Occipital lobe (tissue), 2 donors: Measurements from ENCODE around the gene KRTCAP2. TPM values are rescaled to one million over a fixed set of nuclear protein-coding genes. Genes with fewer than 3 reads are reported as not detected.

Experiments used
- DNase-seq: peaks from one replicate; lab custom pipeline; 2025; lab: John Stamatoyannopoulos, UW
- total RNA-seq: library from RNA; depleted of rRNA; stranded (reverse); fragments of >200 nt; gene quantifications from one replicate; pipeline ENCODE4 v1.2.3, GENCODE V29; 2014

The KRTCAP2 gene
- total RNA-seq, 1 donor from 2014 or later, result 59.0 TPM

DNA sequence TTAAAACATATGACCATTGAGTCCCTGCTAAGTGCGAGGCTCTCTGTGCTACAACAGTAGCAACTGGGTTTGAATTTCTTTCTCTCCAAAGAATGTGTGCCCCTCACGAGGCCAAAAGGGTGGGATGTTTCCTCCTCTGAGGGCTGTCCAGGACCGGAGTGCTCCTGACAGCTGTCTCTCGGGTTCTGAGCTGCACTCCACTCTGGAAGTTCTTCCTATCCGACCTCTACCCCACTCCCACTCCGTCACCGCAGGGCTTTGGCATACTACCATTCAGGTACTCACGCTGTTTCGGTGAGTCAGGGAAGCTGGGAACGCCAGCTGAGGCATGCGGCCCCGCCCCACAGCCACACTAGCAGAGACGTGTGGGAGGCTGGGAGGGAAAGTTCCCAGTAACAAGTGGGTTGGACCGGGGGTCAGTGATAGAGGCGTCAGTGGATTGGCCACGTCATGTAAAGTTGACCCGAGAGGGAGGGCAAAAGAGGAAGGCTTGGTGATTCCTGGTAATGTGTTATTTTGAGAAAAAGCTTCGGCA, 38.2 kb downstream of the KRTCAP2 start:
- peak; percentile 62 for DNase-seq

DNA sequence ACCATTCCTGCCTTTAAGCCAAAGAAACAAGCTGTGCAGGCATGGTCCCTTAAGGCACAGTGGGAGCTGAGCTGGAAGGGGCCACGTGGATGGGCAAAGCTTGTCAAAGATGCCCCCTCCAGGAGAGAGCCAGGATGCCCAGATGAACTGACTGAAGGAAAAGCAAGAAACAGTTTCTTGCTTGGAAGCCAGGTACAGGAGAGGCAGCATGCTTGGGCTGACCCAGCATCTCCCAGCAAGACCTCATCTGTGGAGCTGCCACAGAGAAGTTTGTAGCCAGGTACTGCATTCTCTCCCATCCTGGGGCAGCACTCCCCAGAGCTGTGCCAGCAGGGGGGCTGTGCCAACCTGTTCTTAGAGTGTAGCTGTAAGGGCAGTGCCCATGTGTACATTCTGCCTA, 38.8 kb downstream of the KRTCAP2 start:
- DNase-seq, result no peak

DNA sequence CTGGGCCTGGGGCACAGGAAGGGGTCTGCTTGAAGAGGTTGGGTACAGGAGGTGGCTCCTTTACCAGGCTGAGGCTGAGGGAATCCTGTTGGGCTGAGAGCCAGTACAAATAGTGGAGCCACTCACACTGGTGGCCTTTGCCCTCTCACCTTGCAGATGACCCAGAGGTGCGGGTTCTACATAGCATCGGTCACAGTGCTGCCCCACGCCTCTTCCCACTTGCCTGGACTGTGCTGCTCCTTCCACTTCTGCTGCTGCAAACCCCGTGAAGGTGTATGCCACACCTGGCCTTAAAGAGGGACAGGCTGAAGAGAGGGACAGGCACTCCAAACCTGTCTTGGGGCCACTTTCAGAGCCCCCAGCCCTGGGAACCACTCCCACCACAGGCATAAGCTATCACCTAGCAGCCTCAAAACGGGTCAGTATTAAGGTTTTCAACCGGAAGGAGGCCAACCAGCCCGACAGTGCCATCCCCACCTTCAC, 39.3 kb downstream of the KRTCAP2 start:
- no peak for DNase-seq

DNA sequence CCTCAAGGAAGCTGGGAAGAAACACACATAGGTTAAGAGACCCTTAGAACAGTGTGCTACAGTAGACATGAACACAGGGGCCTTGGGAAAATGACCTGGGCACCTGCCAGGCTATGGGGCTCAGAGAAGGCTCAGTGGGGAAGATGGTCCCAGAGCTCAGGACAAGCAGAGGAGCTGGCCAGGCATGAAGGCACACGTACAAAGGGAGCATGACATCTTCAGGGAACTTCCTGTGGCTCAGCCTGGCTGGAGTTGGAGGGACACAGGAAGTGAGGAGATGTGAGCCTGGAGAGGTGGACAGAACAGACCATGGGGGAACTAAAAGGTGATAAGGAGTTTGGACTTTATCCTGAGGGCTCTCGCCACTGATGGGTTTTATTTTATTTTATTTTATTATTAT, 41.2 kb downstream of the KRTCAP2 start:
- no peak for DNase-seq

DNA sequence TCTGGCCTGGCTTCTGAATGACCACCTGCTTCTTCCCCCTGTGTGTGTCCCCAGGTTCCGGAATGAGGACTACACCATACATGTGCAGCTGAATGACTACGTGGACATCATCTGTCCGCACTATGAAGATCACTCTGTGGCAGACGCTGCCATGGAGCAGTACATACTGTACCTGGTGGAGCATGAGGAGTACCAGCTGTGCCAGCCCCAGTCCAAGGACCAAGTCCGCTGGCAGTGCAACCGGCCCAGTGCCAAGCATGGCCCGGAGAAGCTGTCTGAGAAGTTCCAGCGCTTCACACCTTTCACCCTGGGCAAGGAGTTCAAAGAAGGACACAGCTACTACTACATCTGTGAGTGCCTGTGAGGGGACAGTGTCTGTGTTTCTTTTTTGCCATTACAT, 41.8 kb downstream of the KRTCAP2 start:
- DNase-seq, result no peak

DNA sequence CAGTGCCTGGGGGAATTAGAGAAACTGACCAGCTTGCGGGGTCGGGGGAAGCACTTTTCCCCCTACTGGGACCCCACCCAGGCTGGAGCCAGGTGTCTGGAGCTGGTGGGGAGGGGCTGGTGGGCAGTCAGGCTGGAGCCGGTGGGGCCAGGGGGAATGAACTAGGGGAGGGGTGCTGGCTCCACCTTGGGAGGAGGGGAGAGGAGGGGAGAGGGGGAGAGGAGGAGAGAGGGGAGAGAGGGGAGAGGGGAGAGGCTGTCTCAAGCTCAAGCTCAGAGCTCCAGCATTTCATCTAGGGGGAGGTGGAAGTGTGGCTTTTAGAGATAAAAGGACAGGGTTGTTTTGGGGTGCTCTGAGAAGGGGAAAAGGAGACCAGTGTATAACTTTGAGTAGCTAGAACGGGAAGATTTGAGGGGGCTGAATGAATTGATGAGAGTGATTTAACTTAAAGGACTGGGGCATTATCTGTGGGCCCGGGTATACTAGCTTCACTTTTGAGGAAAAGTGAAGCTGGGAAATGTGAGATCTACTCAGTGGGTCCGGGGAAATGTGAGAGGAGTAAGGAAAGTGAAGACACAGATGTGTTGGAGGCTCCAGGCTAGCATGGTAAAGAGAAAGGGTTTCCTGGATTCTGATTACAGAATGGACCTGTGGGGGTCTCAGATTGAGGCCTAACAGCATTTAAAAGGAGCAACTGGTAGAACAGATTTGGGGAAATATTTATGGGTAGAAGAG, 42.7 kb downstream of the KRTCAP2 start:
- DNase-seq, result no peak

DNA sequence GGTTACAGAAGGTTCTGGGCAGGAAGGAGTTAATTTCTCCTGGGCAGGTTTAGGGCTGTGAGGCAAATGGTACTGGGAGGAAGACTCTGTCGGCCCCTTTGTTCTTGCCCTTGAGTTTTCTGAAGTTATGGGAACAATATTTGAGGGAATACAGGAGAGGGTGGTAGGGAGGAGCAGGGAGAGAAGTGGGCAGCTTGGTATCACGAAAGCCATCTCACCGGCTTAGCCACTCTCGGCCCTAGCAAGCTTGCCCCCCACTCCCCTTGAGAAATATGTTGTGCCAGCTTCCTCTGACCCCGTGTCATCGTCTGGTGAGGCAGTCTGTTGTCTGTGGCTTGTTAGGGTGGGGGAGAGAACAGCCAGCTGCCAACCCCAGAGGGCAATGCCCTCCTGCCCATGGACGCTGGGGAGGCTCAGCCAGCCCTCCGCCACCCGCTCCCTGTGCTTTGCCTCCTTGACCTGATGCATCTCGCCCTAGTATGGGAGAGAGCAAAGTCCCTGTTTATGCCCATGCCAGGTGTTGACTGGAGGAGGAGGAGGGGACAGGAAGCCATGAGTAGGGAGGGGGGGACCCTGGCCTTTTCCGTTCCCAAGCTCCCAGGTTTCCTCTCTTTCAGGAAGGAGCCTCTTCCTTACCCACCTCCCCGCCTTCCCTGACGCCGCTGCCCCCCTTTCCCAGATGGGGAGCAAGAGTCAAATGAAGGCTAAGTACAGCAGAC, 44.2 kb downstream of the KRTCAP2 start:
- peak; percentile 20 for DNase-seq

DNA sequence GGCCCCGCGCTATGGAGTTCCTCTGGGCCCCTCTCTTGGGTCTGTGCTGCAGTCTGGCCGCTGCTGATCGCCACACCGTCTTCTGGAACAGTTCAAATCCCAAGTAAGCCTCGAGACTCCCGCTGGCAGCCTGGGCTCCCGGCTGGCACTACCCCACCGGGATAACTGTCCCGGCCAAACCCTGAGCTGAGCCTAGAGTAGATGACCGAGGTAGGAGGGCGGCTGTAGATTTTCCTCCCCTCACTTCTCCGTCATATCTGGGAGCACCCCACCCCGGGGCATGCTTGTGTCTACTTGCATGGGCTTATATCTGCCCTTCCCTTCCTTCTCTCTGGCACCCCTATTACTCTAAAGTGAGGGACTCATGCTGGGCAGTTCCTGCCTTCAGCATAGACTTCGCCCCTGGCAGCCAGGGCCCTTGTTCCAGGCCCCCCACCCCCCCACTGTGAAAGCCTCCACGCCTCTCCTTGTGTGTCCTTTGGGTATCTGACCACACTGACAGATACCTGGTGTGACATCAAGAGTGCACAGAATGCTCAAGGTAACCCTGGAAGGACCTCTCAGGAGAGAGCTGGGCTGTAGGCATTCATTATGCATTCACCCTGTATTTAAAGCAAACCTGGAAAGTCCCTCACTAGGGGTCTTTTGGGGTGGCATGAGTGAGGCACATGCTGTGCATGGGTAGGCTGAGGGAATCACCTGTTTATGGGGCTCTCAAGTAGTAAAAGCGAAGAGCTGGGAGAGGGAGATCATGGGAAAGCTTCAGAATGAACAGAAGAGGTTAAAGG, 44.9 kb downstream of the KRTCAP2 start:
- DNase-seq, result no peak

DNA sequence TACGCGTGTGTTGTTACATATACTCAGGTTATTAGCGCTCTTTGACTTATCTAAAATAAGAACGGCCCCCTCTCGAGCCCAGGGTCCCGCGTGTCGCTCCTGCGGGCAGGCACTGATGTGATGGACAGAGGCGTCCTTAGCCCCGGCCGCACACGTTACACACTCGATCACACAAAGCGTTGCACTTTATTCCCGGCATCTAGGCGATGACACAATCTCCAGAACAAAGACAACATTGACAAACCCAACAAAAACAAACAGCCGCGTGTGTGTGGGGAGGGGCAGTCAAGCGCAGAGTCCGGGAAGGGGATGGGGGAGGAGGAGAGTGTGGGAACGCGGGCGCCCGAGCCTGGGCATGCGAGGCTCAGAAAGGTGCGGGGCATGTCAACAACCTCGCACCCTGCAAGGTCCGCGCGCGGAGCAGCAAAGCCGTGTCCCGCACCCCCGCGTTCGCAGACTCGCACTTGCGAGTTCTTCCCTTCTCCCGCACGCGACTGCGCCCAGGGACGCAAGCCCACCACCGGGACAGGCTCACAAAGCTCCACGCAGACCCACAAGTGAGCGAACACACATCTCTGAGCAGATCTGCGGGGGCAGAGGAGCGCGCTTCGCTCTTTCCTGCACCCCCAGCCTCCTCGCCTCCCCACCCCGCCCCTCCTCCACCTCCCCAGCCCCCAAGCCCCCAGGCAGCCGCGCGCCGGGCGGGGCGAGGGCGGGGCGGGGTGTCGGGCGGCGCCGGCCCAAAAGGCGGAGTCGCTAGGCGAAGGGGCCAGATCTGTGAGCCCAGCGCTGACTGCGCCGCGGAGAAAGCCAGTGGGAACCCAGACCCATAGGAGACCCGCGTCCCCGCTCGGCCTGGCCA, 45.8 kb downstream of the KRTCAP2 start, which contains the start of gene EFNA1:
Gene EFNA1, plus strand, starts transcription at position 772 of the 862 bp plus-strand sequence. CDS start 102 bp downstream, outside the sequence.
- peak; percentile 87 for DNase-seq

DNA sequence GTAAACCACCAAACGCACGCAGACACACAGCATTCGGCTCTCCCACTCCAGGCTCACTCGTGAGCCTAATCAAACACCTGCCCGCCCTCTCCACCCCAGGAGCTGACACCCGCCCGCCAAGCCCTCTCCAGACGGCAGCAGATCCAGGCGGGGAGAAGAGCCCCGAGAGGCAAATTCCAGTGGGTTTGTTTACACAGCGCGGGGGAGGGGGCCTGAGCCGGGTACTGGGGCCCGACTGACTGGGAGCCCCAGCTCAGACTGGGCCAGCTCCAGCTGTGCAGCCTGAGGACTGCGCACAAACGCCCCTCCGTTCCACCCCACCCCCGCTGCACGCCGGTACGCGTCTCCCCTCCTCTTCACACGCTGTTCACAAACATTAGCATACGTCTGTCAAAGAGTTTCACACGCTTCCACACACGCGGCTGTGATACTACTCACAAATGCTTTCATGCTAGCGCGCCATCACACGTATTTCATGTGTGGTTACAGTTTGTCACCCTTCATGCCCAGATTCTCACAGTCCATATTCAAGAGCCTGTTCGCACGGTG, 46.5 kb downstream of the KRTCAP2 start:
- peak; percentile 81 for DNase-seq

DNA sequence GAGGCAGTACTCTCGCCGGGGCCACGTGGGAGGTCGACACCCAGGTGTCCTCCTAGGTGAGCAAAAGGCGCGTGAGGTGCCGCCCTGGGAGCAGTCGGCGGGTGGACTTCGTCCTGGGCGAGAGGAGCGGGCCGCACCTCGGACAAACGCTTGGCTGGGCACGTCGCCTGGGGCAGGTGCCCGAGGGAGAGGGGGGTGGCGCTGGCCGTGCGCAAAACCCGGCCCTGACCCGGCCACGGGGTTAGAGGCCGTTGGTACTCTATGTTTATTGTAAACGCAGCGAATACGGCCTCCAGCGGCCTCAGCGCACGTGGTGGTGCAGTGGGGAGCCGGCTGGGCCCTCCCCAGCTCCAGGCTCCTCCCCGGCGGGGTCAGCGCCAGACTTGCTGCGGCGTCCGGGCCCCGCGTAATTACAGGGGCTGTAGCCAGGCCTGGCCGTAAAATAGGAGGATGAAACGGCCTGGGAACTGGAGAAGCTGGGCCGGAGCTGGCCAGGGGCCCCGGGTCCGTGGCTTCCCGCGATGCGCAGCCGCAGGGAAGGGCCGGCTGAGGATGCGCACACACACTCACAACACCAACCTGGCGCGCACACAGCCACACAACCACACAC, 47.1 kb downstream of the KRTCAP2 start:
- DNase-seq, result peak; percentile 76

DNA sequence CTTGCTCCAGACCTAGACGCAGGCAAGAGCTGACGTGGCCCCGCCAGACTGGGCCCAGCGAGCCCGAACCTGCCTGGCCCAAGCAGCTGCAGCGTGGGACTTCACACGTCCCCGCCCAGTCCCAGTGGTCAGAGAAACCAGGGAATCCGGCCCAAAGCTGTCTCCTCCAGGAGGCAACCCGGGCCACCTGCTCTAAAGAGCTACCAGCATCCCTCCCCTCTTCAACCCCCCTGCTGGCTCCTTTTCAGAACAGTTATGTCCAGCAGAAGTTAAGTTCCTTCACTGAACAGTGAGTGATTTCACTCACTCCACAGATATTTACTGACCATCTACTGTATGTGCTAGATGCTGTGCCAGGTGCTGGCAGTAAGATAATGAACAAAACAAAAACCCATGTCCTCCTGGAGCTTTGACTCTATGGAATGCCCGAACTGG, 47.6 kb downstream of the KRTCAP2 start:
- DNase-seq, result no peak

DNA sequence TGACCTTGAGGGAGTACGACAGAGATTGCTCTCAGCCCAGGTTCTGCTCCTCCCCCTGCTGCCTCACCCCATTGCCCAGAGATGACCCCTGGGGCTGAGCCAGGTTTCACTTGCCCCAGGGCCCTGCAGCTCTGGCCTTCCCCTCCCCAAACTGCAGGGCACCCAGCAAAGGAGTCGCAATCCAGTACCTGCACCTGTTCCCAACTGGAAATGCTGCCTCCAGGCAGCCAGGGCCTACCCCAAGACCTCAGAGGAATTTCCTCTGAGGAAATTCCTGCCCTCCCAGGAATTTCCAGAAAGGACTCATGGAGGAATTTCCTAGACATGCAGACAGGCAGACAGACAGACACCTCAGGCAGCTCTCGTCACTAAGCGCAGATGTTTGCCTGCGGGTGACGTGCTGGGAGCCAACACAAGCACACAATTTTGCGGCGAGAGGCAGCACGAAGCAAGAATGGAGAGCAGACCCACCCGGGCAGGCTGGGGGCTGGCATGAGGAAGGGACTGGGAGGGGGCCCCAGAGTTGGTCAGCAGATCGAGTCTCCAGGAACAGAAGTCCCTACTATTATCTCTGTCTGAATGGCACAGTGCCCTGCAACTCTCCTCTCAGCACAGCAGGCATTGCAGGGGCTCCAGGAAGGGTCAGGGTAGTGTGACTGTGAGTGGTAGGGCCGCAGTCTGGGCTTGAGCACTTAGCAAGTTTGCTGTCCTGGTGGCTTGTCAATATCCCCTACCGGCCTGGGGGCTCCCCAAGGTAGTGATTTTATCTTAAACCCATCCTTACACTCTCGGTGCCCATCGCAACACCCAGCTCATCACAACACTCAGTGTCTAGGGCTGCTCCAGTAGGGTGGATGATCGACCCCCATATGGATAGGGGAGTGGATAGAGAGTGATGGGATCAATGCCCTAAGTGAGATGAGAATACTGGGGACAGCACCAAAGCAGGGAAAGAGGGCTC, 48.3 kb downstream of the KRTCAP2 start:
- DNase-seq, result no peak

DNA sequence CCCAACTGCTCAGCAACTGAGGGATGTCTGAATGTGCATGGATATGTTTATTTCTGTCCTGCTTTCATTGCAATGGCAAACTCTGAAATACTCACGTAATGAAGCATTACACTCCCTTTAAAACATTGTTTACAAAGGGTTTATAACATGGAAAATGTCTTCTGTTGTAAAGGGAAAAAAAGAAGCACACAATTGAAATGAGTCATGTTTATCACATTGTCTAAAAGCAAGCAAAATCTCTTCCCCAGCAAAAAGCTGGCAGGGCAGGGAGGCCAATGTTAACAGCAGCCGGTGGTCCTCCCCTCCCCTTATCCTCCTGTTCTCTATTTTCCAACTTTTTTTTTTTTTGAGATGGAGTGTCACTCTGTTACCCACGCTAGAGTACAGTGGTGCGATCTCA, 49.3 kb downstream of the KRTCAP2 start:
- DNase-seq, result no peak

DNA sequence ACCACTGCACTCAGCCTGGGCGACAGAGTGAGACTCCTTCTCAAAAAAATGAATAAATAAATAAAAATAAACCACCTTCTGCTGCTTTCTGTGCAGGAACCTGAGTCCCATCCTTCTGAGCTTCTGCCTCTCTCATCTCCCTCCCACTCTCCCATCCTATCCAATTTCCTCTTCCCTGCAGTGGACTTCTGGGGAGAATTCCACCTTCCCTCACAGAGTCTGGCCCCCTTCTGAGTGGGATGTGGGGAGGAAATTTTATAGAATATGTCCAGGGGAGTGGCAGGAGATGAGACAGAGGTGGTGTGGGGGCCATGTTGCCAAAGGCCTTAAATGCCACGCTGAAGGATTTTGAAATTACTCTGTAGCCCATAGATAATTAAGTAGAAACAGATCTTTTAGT, 50.8 kb downstream of the KRTCAP2 start:
- no peak for DNase-seq

DNA sequence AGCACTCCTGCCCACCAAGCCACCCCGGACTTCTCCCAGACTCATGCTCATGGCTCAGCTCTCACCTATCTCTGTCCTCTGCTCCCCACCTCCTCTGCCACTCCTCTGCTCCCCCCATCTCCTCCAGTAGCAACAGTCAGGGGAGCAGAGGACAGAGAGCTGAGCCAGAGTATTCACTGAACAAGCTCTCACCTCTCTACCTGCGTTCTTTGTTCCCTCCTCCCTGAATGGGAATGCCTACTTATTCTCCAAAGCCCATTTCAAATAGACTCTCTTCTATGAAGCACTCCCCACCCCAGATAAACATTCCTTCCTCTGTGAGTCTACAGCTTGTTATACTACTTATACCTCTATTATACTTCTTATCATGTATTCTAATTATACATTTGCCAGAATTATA, 51.9 kb downstream of the KRTCAP2 start:
- DNase-seq, result no peak

DNA sequence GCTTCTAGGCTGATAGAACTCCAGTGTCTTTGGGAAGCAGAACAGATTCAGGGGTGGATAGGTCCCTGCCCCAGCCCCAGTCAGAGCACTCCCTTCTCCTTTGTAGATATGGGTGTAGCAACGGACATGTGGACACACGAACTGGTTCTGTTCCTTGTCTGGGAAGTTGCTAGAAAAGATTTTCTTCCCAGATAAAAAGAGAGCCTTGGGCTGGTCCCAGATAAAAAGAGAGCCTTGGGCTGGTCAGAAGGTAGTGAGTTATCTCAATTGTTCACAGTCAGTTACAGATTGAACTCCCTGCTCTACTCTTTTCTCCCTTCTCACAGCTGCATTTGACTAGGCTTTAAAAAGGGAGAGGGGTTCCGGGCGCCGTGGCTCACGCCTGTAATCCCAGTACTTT, 52.9 kb downstream of the KRTCAP2 start:
- no peak for DNase-seq
